Keratinocyte (primary cell): Measurements from ENCODE around the gene ZNF658.
"Not testable (repeated sequence)": the region's sequence is repeated elsewhere in the genome, so short reads cannot be mapped to it uniquely, and the experiment has no call there.

Experiments
- CTCF ChIP-seq, 3 experiments: IDR thresholded peaks in 1 of 3; conservative IDR thresholded peaks in 1 of 3; optimal IDR thresholded peaks in 1 of 3; 2 replicates in 2 of 3; 3 replicates in 1 of 3; pipeline versions ENCODE3 to v1.5.1; 2011; ENCODE audit warnings: low read length in 3 of 3, mild to moderate bottlenecking in 3 of 3, moderate library complexity in 2 of 3, control low read depth in 1 of 3, inconsistent platforms in 1 of 3; ENCODE audit not compliant: insufficient read depth in 2 of 3; ENCODE audit errors: extremely low read depth in 1 of 3
- EZH2 ChIP-seq: IDR thresholded peaks from one replicate; pipeline ENCODE4 v1.6.1; 2012; ENCODE audit warnings: inconsistent platforms, mild to moderate bottlenecking, low read length, moderate library complexity

- not testable (repeated sequence) for TF ChIP-seq EZH2; CTCF (optimal IDR thresholded peaks at IDR 0.05 in 1 of 3, IDR thresholded peaks at IDR 0.05 in 1 of 3, conservative IDR thresholded peaks at IDR 0.05 in 1 of 3; ENCODE audit: extremely low read depth in 1 of 3, insufficient read depth in 2 of 3, low read length in 3 of 3)
Measured at GRCh38 chr9:66938322-66938721, 37.8 kb downstream of the ZNF658 start.
